IPS-NIHi11 (cell line): Measurements from ENCODE around the gene MTOR.

Experiments
- DNase-seq: peaks from one replicate; pipeline ENCODE4 v3.0.0; 2012; ENCODE audit warnings: mixed read lengths, low spot score

Gene MTOR

GRCh38 chr1:11061652-11062365 is 200.5 kb downstream of the MTOR start:
- DNase-seq: no peak

- peak; percentile 100 for DNase-seq
Measured at GRCh38 chr1:11059968-11060830, 202.2 kb downstream of the MTOR start, which contains the start of gene SRM. SRM (minus strand) TSS chr1:11060018; CDS start chr1:11059943, 75 bp downstream.

GRCh38 chr1:11059155-11059967 is 203.0 kb downstream of the MTOR start:
- DNase-seq: no peak

DNA sequence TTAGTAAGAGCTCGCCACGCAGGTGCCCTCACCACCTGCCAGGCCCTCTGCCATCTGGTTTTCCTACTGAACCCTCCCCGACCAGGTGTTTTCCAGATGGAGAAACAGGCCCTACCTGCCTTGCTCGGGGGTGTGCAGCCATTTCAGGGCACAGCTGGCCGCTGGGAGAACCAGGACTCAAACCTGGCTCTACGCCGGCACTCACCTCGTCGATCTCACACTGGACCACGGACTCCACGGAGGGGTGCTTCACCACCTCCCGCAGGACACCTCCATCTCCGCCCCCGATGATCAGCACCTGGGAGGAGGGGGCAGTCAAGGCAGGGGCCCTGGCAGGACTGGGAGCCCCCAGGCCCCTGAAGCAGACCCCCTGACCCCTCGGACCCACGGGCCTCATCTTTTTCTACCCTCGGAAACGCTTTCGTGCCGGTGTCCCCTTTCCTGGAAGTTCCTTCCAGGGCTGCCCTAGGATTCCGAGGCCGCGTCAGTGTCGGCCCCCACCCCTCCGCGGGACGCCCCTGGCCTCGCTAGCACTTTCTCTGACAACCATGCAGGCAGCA is 203.7 kb downstream of the MTOR start:
- no peak for DNase-seq

GRCh38 chr1:11058026-11058425 is 204.3 kb downstream of the MTOR start:
- no peak for DNase-seq

DNA sequence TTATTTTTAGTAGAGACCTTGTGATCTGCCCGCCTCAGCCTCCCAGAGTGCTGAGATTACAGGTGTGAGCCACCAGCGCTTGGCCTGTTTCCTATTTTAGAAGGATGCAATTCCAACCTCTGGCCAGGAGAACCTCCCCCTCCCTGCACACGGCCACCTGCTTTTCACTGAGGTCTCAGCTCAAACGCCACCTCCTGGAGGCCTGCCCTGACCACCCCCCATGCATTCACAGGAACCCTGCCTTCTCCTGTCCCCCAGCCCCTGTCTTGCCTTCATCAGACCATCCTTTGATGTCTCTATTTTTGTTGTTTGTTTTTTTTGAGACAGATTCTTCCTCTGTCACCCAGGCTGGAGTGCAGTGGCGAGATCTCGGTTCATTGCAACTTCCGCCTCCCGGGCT is 204.9 kb downstream of the MTOR start:
- DNase-seq: no peak
